ENCODE data around the gene CLASP1. TPM values are rescaled to one million over a fixed set of nuclear protein-coding genes. Genes with fewer than 3 reads are reported as not detected.

The CLASP1 gene
- total RNA-seq, 2 donors from 2014 or later = 87.0 to 88.3 TPM

- no peaks in the 10 kb centered on the region for H3K9me3 Mint-ChIP-seq
These were observed 250.4 kb downstream of the CLASP1 start for GRCh38 chr2:121398853-121399252.

GRCh38 chr2:121390082-121390692 is 259.1 kb downstream of the CLASP1 start:
- Mint-ChIP-seq H3K36me3 (ENCODE audit: low read depth) (peaks cover 50% of the 10 kb centered on the region), H3K27ac (no peak overlapping the region), H3K9me3 (no peaks in the 10 kb centered on the region), H3K27me3 (ENCODE audit: insufficient read depth) (no peaks in the 10 kb centered on the region), H3K4me1 (peaks cover 14% of the 10 kb centered on the region), H3K4me3 (no peak overlapping the region)
- no peaks in the 10 kb centered on the region for H3K9me3 ChIP-seq (ENCODE audit: control insufficient read depth, low read length)
- no peak overlapping the region for H3K9ac ChIP-seq (ENCODE audit: extremely low read depth, low read length, poor library complexity, severe bottlenecking)
- no peak overlapping the region for H3K4me3 ChIP-seq (ENCODE audit: low read length)
- no peak overlapping the region for H3K27ac ChIP-seq (ENCODE audit: low read depth, low read length)
- H3K27me3 ChIP-seq (ENCODE audit: control insufficient read depth, insufficient read depth, low read length, poor library complexity, severe bottlenecking) = no peaks in the 10 kb centered on the region
- H3K36me3 ChIP-seq (ENCODE audit: control insufficient read depth, insufficient read depth, low read length) = peaks cover 54% of the 10 kb centered on the region
- 94 to 97% methylated on average over 4 to 5 of the region's 5 CpGs for WGBS, 2 experiments (ENCODE audit: insufficient coverage in 1 of 2, insufficient read length in 1 of 2)
- DNase-seq = no peak
- TF ChIP-seq, protein P1, sequence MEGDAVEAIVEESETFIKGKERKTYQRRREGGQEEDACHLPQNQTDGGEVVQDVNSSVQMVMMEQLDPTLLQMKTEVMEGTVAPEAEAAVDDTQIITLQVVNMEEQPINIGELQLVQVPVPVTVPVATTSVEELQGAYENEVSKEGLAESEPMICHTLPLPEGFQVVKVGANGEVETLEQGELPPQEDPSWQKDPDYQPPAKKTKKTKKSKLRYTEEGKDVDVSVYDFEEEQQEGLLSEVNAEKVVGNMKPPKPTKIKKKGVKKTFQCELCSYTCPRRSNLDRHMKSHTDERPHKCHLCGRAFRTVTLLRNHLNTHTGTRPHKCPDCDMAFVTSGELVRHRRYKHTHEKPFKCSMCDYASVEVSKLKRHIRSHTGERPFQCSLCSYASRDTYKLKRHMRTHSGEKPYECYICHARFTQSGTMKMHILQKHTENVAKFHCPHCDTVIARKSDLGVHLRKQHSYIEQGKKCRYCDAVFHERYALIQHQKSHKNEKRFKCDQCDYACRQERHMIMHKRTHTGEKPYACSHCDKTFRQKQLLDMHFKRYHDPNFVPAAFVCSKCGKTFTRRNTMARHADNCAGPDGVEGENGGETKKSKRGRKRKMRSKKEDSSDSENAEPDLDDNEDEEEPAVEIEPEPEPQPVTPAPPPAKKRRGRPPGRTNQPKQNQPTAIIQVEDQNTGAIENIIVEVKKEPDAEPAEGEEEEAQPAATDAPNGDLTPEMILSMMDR (conservative IDR thresholded peaks at IDR 0.05) = no peak
- peaks cover 5% of the 10 kb centered on the region for H3K4me1 ChIP-seq (ENCODE audit: control insufficient read depth, insufficient read depth, low read length)

More at GRCh38 chr2:121398853-121399252, 250.4 kb downstream of the CLASP1 start:
- H3K4me3 ChIP-seq (ENCODE audit: low read length) = no peak overlapping the region
- H3K4me1 Mint-ChIP-seq = peaks cover 12% of the 10 kb centered on the region
- H3K27ac Mint-ChIP-seq = peak overlapping the region; percentile 45
- peaks cover 65% of the 10 kb centered on the region for H3K36me3 Mint-ChIP-seq (ENCODE audit: low read depth)
- no peaks in the 10 kb centered on the region for H3K27me3 ChIP-seq (ENCODE audit: control insufficient read depth, insufficient read depth, low read length, poor library complexity, severe bottlenecking)
- H3K9ac ChIP-seq (ENCODE audit: extremely low read depth, low read length, poor library complexity, severe bottlenecking) = no peak overlapping the region
- H3K36me3 ChIP-seq (ENCODE audit: control insufficient read depth, insufficient read depth, low read length) = peaks cover 78% of the 10 kb centered on the region
- no peak for DNase-seq
- no peak overlapping the region for H3K4me3 Mint-ChIP-seq
- H3K27me3 Mint-ChIP-seq (ENCODE audit: insufficient read depth) = no peaks in the 10 kb centered on the region
- peaks cover 3% of the 10 kb centered on the region for H3K4me1 ChIP-seq (ENCODE audit: control insufficient read depth, insufficient read depth, low read length)
- no peaks in the 10 kb centered on the region for H3K9me3 ChIP-seq (ENCODE audit: control insufficient read depth, low read length)
- 92% methylated on average over 3 of the region's 3 CpGs; no CpG with 5 or more reads in 1 of the 2 experiments for WGBS, 2 experiments (ENCODE audit: insufficient coverage in 1 of 2, insufficient read length in 1 of 2)
- H3K27ac ChIP-seq (ENCODE audit: low read depth, low read length) = no peak overlapping the region
- TF ChIP-seq, protein P1 (conservative IDR thresholded peaks at IDR 0.05) = no peak

- DNase-seq = no peak
- H3K9me3 Mint-ChIP-seq = no peaks in the 10 kb centered on the region
- whole genome bisulfite sequencing, 2 experiments (ENCODE audit: insufficient coverage in 1 of 2, insufficient read length in 1 of 2) = 98% methylated on average over 4 to 5 of the region's 5 CpGs
- H3K4me1 Mint-ChIP-seq = peaks cover 14% of the 10 kb centered on the region
- no peak overlapping the region for H3K9ac ChIP-seq (ENCODE audit: extremely low read depth, low read length, poor library complexity, severe bottlenecking)
- H3K9me3 ChIP-seq (ENCODE audit: control insufficient read depth, low read length) = no peaks in the 10 kb centered on the region
- peaks cover 45% of the 10 kb centered on the region for H3K36me3 Mint-ChIP-seq (ENCODE audit: low read depth)
- peaks cover 48% of the 10 kb centered on the region for H3K36me3 ChIP-seq (ENCODE audit: control insufficient read depth, insufficient read depth, low read length)
- TF ChIP-seq, protein P1 (conservative IDR thresholded peaks at IDR 0.05) = no peak
- peaks cover 5% of the 10 kb centered on the region for H3K4me1 ChIP-seq (ENCODE audit: control insufficient read depth, insufficient read depth, low read length)
- H3K27me3 Mint-ChIP-seq (ENCODE audit: insufficient read depth) = no peaks in the 10 kb centered on the region
- H3K27me3 ChIP-seq (ENCODE audit: control insufficient read depth, insufficient read depth, low read length, poor library complexity, severe bottlenecking) = no peaks in the 10 kb centered on the region
- no peak overlapping the region for H3K4me3 Mint-ChIP-seq
- H3K27ac ChIP-seq (ENCODE audit: low read depth, low read length) = no peak overlapping the region
- no peak overlapping the region for H3K4me3 ChIP-seq (ENCODE audit: low read length)
- no peak overlapping the region for H3K27ac Mint-ChIP-seq
These were observed 260.9 kb downstream of the CLASP1 start for GRCh38 chr2:121388371-121388770.
